MM.1S (cell line): Measurements from ENCODE around the gene LHCGR.

Experiments used
- DNase-seq: peaks from one replicate; pipeline ENCODE4 v3.0.0-alpha.2; 2015
- H2AFZ ChIP-seq: fragments of 300-600 bp; sonication (generic); 2 replicates; pipeline ENCODE4 v1.6.0; 2016; ENCODE audit warnings: antibody characterized with exemption, low read length
- H3F3A ChIP-seq: fragments of 300-600 bp; sonication (generic); 2 replicates; pipeline ENCODE4 v1.6.1; 2016; ENCODE audit warnings: mild to moderate bottlenecking, antibody characterized with exemption, low read length, moderate library complexity, mixed read lengths; ENCODE audit not compliant: insufficient read depth
- H3K27ac ChIP-seq: fragments of 300-600 bp; sonication (generic); 2 replicates; pipeline ENCODE4 v1.5.1; 2016; ENCODE audit warnings: mild to moderate bottlenecking, low read length
- H3K27me3 ChIP-seq: fragments of 300-600 bp; sonication (generic); replicated peaks from 2 replicates; pipeline ENCODE4 v1.6.0; 2016; ENCODE audit warnings: low read length; ENCODE audit not compliant: insufficient read depth
- H3K36me3 ChIP-seq: fragments of 300-600 bp; sonication (generic); replicated peaks from 2 replicates; pipeline ENCODE4 v1.6.1; 2016; ENCODE audit warnings: mild to moderate bottlenecking, low read length, mixed read lengths; ENCODE audit not compliant: insufficient read depth
- H3K4me1 ChIP-seq: fragments of 300-600 bp; sonication (generic); 2 replicates; pipeline ENCODE4 v1.6.1; 2016; ENCODE audit warnings: low read length, mixed read lengths
- H3K4me2 ChIP-seq: fragments of 300-600 bp; sonication (generic); 2 replicates; pipeline ENCODE4 v1.6.0; 2016; ENCODE audit warnings: low read depth, low read length
- H3K4me3 ChIP-seq: fragments of 300-600 bp; sonication (generic); 2 replicates; pipeline ENCODE4 v1.5.1; 2016; ENCODE audit warnings: low read length, mixed read lengths
- H3K79me2 ChIP-seq: fragments of 300-600 bp; sonication (generic); 2 replicates; pipeline ENCODE4 v1.6.1; 2016; ENCODE audit warnings: mixed run types, low read length, mixed read lengths
- H3K9ac ChIP-seq: fragments of 300-600 bp; sonication (generic); 2 replicates; pipeline ENCODE4 v1.6.1; 2016; ENCODE audit warnings: low read length, mixed read lengths
- H3K9me2 ChIP-seq: fragments of 300-600 bp; sonication (generic); replicated peaks from 2 replicates; pipeline ENCODE4 v1.6.1; 2016; ENCODE audit warnings: mild to moderate bottlenecking, low read length, mixed read lengths; ENCODE audit not compliant: insufficient read depth
- H3K9me3 ChIP-seq: fragments of 300-600 bp; sonication (generic); replicated peaks from 2 replicates; pipeline ENCODE4 v1.6.1; 2016; ENCODE audit warnings: mild to moderate bottlenecking, low read length, mixed read lengths; ENCODE audit not compliant: insufficient read depth
- H4K20me1 ChIP-seq: fragments of 300-600 bp; sonication (generic); 2 replicates; pipeline ENCODE4 v1.6.1; 2016; ENCODE audit warnings: mild to moderate bottlenecking, low read length, moderate library complexity, mixed read lengths; ENCODE audit not compliant: insufficient read depth
- EZH2 ChIP-seq: fragments of 300-600 bp; sonication (generic); optimal IDR thresholded peaks from 2 replicates; pipeline ENCODE3; 2017; ENCODE audit warnings: low read depth, mild to moderate bottlenecking, antibody characterized with exemption, low read length, mixed read lengths
- EZH2phosphoT487 ChIP-seq: fragments of 300-600 bp; sonication (generic); IDR thresholded peaks from 2 replicates; pipeline ENCODE4 v1.6.1; 2018; ENCODE audit warnings: antibody characterized with exemption, low read length
- TF ChIP-seq, protein P1 (sequence below): fragments of 300-600 bp; sonication (generic); IDR thresholded peaks from 2 replicates; pipeline ENCODE4 v1.5.1; 2016; ENCODE audit warnings: antibody characterized with exemption, low read length, mixed read lengths

Gene LHCGR

DNA sequence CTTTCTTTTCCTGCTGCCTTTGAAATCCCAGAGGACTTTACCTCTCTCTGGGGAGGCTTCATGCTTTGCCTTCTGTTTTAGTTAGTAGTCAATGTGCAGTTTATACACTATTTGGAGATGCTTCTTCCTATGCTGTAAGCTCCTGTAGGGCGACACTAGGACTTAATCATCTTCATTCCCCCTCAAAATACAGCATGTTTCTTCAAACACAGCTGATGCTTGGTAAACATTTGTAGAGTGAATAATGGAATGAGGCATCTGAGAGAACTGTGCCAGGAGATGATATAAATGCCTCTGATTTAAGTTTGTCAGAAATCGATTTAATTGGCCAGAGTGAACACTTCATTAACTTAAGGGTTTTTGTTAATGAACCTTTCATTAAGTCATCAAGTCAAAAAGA, 43.4 kb downstream of the LHCGR start:
- no peaks in the 10 kb centered on the region for H3F3A ChIP-seq
- H3K9me3 ChIP-seq = no peaks in the 10 kb centered on the region
- no peak overlapping the region for H3K4me3 ChIP-seq
- no peaks in the 10 kb centered on the region for H3K27me3 ChIP-seq
- H3K27ac ChIP-seq = no peak overlapping the region
- H3K79me2 ChIP-seq = no peaks in the 10 kb centered on the region
- no peak overlapping the region for H2AFZ ChIP-seq
- no peaks in the 10 kb centered on the region for H3K36me3 ChIP-seq
- TF ChIP-seq, protein P1, sequence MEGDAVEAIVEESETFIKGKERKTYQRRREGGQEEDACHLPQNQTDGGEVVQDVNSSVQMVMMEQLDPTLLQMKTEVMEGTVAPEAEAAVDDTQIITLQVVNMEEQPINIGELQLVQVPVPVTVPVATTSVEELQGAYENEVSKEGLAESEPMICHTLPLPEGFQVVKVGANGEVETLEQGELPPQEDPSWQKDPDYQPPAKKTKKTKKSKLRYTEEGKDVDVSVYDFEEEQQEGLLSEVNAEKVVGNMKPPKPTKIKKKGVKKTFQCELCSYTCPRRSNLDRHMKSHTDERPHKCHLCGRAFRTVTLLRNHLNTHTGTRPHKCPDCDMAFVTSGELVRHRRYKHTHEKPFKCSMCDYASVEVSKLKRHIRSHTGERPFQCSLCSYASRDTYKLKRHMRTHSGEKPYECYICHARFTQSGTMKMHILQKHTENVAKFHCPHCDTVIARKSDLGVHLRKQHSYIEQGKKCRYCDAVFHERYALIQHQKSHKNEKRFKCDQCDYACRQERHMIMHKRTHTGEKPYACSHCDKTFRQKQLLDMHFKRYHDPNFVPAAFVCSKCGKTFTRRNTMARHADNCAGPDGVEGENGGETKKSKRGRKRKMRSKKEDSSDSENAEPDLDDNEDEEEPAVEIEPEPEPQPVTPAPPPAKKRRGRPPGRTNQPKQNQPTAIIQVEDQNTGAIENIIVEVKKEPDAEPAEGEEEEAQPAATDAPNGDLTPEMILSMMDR = no peak
- TF ChIP-seq EZH2 (no peak), EZH2phosphoT487 (no peak)
- no peaks in the 10 kb centered on the region for H3K9me2 ChIP-seq
- H4K20me1 ChIP-seq = no peaks in the 10 kb centered on the region
- no peak overlapping the region for H3K9ac ChIP-seq
- H3K4me1 ChIP-seq = no peaks in the 10 kb centered on the region
- H3K4me2 ChIP-seq = no peak overlapping the region
- no peak for DNase-seq

DNA sequence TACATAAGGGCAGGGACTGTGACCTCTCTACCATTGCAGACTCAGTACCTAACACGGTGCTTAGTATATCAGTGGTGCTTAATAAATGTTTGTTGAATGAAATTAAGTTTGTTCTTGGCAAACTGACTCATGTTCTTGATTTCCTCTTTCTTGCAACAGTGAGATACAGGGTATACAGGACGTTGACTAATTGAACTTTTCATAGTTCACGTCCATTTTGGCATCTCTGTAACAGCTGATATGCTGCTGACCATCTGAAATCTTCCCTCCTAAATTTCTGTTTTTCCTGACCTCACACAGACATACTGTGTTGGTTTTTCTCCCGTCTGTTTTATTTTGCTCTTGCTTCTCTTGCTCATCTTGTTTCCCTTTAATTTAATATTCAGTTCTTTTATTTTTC, 44.2 kb downstream of the LHCGR start:
- Histone ChIP-seq H2AFZ (no peak overlapping the region), H3K9me3 (no peaks in the 10 kb centered on the region), H3K79me2 (no peaks in the 10 kb centered on the region), H3K4me1 (no peaks in the 10 kb centered on the region), H3F3A (no peaks in the 10 kb centered on the region), H3K9ac (no peak overlapping the region), H3K4me3 (no peak overlapping the region), H3K27ac (no peak overlapping the region), H4K20me1 (no peaks in the 10 kb centered on the region), H3K36me3 (no peaks in the 10 kb centered on the region), H3K27me3 (no peaks in the 10 kb centered on the region), H3K4me2 (no peak overlapping the region), H3K9me2 (no peaks in the 10 kb centered on the region)
- TF ChIP-seq, protein P1 = no peak
- TF ChIP-seq EZH2phosphoT487 (no peak), EZH2 (no peak)
- DNase-seq = no peak

DNA sequence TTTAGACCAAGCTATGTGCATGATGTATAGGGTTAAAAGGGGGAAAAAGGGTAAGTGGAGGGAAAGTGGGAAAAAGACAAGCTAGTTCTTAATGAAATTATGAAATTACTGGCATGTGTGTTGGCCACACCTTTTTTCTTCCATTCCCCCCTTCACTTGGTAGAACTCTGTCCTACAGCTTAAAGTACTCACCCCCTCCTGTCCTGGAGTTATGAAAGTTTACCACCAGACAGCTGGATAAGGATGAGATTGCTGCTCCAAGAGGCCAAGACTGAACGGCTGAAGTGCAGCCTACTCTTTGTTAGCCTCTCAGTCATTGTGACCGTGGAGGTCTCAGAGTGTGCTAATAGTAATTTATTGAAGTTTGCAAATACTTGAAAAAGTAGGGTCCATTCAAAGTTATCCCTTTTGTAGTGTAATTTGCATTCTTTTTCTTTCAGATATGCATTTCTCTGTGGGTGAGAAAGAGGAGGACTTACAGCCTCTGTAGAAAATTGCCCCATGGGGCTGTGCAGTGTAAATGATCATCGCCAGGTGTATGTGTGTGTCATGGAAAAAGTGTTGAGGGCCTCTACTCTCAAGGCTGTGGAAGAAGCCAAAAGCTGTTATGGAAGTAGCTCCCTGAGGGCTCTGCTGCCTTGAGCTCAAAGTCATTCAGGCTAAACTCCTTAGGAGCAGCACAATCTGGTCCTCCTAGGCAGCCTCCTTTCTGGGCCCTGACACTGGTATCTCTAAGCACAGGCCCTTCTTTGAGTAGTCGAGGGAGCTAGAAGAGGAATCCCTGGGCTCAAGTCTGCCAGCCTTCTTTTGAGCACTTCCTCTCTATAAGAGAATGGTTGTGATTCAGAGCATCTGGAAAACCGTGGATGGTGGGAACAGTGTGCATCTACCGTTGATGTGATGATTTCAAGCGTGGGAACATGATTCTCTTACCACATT, 46.2 kb downstream of the LHCGR start:
- no peaks in the 10 kb centered on the region for H4K20me1 ChIP-seq
- no peaks in the 10 kb centered on the region for H3K27me3 ChIP-seq
- no peaks in the 10 kb centered on the region for H3K79me2 ChIP-seq
- H3K4me3 ChIP-seq = no peak overlapping the region
- H3K9me2 ChIP-seq = no peaks in the 10 kb centered on the region
- no peak overlapping the region for H3K9ac ChIP-seq
- no peak overlapping the region for H2AFZ ChIP-seq
- no peaks in the 10 kb centered on the region for H3K4me1 ChIP-seq
- no peak overlapping the region for H3K27ac ChIP-seq
- TF ChIP-seq EZH2phosphoT487 = no peak
- TF ChIP-seq, protein P1 = no peak
- no peak for TF ChIP-seq EZH2
- H3F3A ChIP-seq = no peaks in the 10 kb centered on the region
- no peak for DNase-seq
- no peak overlapping the region for H3K4me2 ChIP-seq
- H3K9me3 ChIP-seq = no peaks in the 10 kb centered on the region
- no peaks in the 10 kb centered on the region for H3K36me3 ChIP-seq
